Measurements from ENCODE around the gene FIZ1.
"Not testable (repeated sequence)": the region's sequence is repeated elsewhere in the genome, so short reads cannot be mapped to it uniquely, and the experiment has no call there.

The FIZ1 gene

DNA sequence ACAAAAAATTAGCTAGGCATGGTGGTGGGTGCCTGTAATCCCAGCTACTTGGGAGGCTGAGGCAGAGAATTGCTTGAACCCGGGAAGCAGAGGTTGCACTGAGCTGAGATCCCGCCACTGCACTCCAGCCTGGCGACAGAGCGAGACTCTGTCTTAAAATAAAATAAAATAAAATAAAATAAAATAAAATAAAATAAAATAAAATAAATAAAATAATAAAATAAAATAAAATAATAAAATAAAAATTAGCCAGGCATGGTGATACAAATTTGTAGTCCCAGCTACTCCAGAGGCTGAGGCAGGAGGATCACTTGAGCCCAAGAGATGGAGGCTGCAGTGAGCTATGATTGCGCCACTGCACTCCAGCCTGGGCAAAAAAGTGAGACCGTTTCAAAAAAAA is 25.4 kb downstream of the FIZ1 start:
- not testable (repeated sequence) for DNase-seq (ENCODE audit: low read depth)

- not testable (repeated sequence) for DNase-seq (ENCODE audit: low read depth)
These were observed 29.8 kb downstream of the FIZ1 start for GRCh38 chr19:55569477-55569876.

DNA sequence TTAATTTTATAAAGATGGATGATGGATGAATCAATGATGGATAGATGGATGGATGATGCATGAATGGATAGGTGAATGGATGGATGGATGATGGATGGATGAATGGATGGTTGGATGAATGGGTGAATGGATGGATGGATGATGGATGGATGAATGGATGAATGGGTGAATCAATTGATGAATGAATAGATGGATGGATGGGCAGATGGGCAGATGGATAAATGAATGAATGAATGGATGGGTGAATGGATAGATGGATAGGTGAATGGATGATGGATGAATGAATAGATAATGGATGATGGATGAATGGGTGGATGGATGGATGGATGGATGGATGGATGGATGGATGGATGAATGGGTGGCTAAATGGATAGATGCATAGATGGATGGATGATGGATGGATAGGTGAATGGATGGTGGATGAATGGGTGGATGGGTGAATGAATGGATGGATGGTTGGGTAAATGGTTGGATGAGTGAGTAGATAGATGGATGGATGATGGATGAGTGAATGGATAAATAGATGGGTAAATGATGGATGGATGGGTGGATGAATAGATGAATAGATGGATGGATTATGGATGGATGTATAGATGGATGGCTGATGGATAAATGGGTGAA is 31.5 kb downstream of the FIZ1 start:
- no peak for DNase-seq (ENCODE audit: low read depth)

DNA sequence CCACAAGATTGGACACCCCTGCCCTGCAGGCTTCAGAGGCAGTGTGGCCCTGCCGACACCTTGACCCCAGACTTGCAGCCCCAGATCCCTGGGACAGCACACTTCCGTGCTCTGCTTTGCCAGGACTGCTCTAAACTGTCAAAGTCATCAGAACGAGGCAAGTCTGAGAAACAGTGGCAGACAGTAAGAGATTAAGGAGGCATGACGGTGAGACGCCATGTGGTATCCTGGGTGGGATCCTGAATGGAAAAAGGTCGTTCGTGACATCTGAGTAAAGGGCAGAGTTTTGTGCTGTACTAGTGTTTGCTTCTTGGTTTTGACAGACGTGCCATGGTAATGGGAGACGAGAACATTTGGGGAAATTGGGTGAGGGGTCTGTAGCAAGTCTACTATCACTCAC is 32.5 kb downstream of the FIZ1 start:
- DNase-seq (ENCODE audit: low read depth): no peak

GRCh38 chr19:55563261-55563690 is 36.0 kb downstream of the FIZ1 start:
- no peak for DNase-seq (ENCODE audit: low read depth)

GRCh38 chr19:55559684-55560083 is 39.6 kb downstream of the FIZ1 start:
- DNase-seq (ENCODE audit: low read depth): no peak

- no peak for DNase-seq (ENCODE audit: low read depth)
These were observed 44.6 kb downstream of the FIZ1 start for GRCh38 chr19:55554741-55555152.

- DNase-seq (ENCODE audit: low read depth): no peak
These were observed 45.0 kb downstream of the FIZ1 start for GRCh38 chr19:55554302-55554701.

GRCh38 chr19:55553217-55554182 is 45.8 kb downstream of the FIZ1 start:
- no peak for DNase-seq (ENCODE audit: low read depth)

GRCh38 chr19:55552620-55553019 is 46.7 kb downstream of the FIZ1 start:
- DNase-seq (ENCODE audit: low read depth): no peak

DNA sequence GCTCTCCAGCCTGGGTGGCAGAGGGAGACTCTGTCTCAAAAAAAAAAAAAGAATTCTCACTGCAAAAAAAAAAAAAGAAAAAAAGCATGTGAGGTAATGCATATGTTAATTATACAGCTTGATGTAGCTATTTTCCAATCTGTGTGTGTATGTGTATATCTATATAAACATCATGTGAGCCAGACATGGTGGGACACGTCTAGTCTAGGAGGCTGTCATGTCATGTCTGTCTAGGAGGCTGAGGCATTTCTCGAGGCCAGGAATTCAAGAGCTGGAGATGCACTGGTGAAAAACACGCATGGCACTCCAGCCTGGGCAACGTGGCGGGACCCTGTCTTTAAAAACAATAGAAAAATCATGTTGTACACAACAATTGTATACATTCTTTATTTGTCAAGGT is 47.1 kb downstream of the FIZ1 start:
- no peak for DNase-seq (ENCODE audit: low read depth)

DNA sequence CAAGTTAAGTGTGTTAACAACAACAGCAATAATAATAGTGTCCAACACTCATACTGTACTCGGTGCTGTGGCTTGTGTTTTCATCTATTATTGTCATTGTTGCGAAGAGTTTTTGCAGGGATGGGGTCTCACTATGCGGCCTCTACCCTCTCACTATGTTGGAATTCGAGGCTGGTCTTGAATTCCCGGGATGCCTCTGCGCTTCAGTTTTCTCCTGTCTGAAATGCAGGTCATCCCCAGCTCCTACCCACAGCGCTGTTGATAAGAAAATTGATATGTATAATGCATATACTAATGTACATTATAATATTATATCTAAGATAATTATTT is 49.0 kb downstream of the FIZ1 start:
- no peak for DNase-seq (ENCODE audit: low read depth)

- no peak for DNase-seq (ENCODE audit: low read depth)
These were observed 49.6 kb downstream of the FIZ1 start for GRCh38 chr19:55549500-55550320.

- DNase-seq (ENCODE audit: low read depth): no peak
These were observed 52.3 kb downstream of the FIZ1 start for GRCh38 chr19:55546822-55547614.

DNA sequence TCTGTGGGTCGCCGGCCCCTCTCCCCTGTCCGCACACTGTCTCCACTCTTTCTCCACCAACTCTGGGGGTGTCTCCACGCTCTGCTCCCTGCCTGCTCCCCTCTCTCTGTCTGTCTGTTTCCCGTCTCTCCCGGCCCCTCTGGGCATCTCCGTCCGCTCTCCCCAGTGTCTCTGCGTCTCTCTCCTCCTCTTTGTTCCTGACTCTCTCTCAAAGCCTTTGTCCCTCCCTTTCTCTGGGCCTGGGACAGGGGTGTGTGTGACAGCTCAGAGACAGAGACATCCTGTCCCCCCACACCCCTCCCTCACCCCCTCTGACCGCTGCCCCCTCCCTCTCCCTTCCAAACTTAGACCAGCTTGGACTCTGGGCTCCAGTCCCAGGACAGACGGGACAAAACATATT is 53.3 kb downstream of the FIZ1 start:
- no peak for DNase-seq (ENCODE audit: low read depth)

DNA sequence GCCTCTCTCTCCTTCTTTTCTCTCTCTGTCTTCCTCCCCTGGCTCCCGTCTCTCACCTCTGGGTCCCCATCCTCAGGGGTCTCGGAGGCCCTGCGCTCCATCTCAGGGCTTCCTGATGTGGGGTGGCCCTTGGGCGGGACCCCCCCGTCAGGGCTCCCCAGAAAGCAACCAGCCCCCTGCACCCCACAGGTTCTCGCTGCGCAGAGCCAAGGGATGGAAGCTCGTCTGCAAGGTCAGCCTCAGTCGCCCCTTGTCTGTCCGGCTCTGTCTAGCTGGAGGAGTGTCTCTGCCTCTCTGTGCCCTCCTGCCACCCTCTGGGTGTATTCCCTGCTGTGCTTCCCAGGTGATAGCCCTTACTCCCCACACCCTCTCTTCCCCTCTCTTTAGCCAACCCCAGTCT is 53.9 kb downstream of the FIZ1 start, which contains the start of gene SBK3:
Gene SBK3, minus strand, starts transcription at position 101 of the 400 bp plus-strand sequence. Its CDS starts 0 bp downstream, at position 101.
- DNase-seq (ENCODE audit: low read depth): no peak

DNA sequence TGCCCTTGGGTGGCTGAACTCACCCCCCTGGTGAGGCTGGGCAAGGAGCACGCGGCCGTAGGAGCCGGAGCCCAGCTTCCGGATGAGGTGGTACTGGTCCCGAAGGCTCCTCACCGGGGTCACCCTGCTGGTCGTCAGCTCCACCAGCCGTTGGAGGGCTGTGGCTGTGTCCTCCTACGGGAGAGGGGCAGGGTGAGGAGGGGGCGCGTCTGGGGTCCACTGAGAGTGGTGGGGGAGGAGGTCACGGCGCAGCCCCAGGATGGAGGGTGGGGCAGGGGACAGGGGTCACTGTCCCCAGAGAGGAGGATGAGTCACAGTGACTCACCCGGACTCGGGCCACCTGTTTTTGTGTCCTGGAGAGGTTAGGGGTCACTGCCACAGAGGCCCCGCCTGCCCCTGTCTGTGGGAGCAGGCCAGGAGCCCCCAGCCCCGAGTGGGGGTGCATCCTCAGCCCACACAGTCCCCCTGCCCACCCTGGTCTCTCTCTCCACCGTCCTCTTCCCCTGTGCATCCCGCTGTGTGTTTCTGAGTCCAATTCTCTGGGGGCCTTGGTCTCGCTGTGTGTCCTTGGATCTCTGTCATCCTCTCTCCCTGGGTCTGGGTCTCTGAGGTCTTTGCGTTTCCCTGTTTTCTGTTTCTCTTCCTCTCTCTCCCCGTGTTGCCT is 54.4 kb downstream of the FIZ1 start:
- no peak for DNase-seq (ENCODE audit: low read depth)

- DNase-seq (ENCODE audit: low read depth): no peak
These were observed 55.3 kb downstream of the FIZ1 start for GRCh38 chr19:55544014-55544413.

- no peak for DNase-seq (ENCODE audit: low read depth)
These were observed 55.8 kb downstream of the FIZ1 start for GRCh38 chr19:55543567-55543966.

DNA sequence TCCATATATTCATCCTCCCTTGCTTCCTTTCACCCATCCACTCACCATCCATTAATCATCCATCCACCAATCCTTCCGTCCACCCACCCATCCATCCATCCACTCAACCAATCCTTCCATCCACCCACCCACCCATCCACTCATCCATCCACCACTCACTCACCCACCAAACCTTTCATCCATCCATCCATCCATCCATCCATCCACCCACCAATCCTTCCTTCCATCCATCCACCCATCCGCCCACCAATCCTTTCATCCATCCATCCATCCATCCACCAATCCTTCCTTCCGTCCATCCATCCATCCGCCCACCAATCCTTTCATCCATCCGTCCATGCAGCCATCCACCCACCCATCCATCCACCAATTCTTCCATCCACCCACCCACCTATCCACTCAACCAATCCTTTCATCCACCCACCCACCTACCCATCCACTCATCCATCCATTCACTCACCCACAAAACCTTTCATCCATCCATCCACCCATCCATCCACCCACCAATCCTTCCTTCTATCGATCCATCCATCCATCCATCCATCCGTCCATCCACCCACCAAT is 56.9 kb downstream of the FIZ1 start:
- DNase-seq (ENCODE audit: low read depth): no peak

Data from activated T-helper 1 cell treated with Interleukin-2 at 50 U/mL for 16 hours (primary cell).